GM21576 (cell line): Measurements from ENCODE around the gene IPO5.

Source experiments
- ATAC-seq: cut with Tn5 transposase; IDR thresholded peaks from one replicate; pipeline ENCODE4 v1.9.1; 2021; ENCODE audit warnings: mild to moderate bottlenecking, moderate library complexity; ENCODE audit not compliant: unreplicated experiment

The IPO5 gene

DNA sequence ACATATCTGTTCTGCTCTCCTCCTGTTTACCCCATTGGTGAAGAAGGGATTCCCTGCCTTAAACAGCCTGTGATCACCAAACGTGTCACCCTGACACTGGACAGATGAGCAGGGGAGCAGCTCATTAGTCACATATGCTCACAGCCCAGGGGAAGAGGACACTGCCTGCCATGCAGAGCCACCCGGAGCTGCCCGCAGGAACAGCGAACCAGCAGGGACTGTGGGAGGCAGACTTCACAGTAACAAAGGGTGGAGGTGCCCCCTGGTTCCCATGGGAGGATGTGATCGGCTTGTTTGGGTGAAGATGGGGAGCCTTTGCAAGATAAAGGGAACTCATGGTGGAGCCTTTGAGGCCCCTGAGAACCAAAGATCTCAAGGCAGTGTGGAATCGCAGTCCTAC, 100.8 kb downstream of the IPO5 start:
- no peak for ATAC-seq

DNA sequence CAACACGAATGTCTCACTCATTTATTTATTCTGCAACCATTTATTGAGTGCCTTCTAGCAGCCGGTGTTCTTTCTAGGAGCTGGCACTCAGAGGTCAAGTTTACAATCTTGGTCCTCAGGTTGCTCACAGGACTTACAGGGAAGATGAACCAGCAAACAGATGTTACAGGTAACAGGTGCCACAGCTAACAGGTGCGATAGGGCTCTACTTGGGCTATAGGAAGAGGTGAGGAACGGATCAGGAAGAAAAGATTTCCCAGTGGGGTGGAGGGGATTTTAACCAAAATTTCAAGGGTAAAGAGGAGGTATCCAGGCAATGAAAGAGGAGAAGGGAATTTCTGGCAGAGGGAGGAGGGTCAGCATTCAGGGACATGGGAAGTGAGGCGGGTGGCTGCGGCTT, 102.1 kb downstream of the IPO5 start:
- ATAC-seq, result no peak

DNA sequence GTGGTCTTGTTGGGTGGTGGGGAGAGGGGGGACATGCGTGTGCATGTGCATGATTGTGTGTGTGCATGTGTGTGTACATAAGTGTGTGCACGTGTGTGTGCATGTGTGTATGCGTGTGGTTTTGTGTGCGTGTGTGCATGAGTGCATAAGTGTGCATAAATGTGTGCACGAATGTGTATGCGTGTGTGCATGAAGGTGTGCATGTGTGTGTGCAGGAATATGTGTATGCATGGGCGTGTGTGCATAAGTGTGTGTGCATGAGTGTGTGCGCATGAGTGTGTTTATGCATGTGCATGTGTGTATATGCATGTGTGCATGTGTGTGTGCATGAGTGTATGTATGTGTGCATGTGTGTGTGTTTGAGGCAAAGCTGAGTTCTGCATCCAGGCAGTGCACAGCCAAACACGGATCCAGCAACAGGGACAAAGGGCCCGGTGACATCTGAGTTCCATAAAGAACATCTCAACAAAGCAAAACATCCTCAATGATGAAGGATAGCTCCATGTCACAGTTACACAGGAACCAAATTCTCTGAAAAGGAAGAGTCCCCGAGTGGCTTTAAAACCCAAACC, 103.5 kb downstream of the IPO5 start:
- no peak for ATAC-seq

- no peak for ATAC-seq
These were observed 105.8 kb downstream of the IPO5 start for GRCh38 chr13:98059276-98059675.

GRCh38 chr13:98060282-98060681, 106.8 kb downstream of the IPO5 start:
- no peak for ATAC-seq

GRCh38 chr13:98065468-98065867, 112.0 kb downstream of the IPO5 start:
- ATAC-seq, result no peak

DNA sequence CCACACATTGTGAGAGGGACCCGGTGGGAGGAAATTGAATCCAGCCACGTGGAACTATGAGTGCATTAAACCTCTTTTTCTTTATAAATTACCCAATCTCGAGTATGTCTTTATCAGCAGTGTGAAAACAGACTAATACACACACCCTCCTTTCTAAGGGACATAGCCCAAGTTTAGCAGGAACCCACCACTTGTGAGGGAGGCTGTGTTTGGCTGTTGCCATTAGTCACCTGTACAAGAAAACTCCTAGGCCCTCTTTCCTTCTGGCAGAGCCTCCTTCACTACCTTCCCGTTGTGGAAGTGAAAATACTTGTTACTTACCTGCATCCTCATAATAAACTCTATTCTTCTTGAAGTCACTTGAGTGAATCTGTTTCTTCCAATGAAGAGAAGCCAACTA, 113.2 kb downstream of the IPO5 start:
- ATAC-seq, result no peak

GRCh38 chr13:98068521-98068920, 115.0 kb downstream of the IPO5 start:
- ATAC-seq, result no peak

GRCh38 chr13:98069985-98070384, 116.5 kb downstream of the IPO5 start:
- ATAC-seq, result no peak

DNA sequence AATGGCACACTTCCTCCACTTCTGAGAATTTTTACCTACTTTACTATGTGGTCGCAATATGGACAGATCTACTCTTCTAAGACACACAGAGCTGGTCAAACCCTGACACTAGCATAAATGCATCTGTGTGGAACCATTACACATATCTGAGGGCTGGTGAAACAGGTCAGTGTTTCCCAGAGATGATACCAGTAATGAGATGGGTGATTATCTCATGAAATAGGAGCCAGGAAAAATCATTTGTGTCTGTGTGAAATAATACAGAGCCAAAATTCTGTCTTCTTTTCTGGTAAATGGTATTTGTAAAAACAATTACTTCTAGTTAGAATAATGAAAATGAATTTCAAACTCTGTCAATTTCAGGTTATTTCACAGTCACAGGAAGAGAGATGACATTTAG, 117.8 kb downstream of the IPO5 start:
- no peak for ATAC-seq

DNA sequence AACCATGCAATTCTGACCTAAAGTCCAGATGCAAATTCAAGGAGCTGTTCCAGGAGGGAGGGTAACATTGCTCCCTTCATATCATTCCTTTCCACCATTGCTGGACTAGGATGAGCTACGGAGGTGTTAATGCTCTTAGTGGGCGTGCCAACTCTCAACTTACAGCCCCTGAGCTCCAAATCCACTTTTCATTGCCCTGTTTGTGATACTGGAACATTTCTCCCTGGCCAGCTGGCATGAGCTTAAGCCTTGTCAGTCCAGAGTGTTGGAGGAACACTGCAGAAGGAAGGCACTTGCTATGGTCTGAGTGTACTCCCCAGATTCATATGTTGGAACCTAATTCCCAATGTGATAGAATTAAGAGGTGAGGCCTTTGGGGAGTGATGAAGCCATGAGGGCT, 119.0 kb downstream of the IPO5 start:
- no peak for ATAC-seq
